ENCODE data around the gene VAV2.

GRCh38 chr9:133761641-133762248 is 230.4 kb downstream of the VAV2 start:
- TF ChIP-seq REST (IDR thresholded peaks at IDR 0.05; ENCODE audit: unreplicated experiment): no peak
- TF ChIP-seq ZNF114 (CRISPR knock-in tag; IDR thresholded peaks at IDR 0.05): no peak

Data from GM23338 (cell line).